WTC11 (cell line): ENCODE data around the gene SPNS2. TPM values are rescaled to one million over a fixed set of nuclear protein-coding genes. Genes with fewer than 3 reads are reported as not detected.

Experiments
- ATAC-seq: fragments of 200-7000 bp; cut with Tn5 transposase; 2 replicates; pipeline ENCODE4 v1.10.0; 2021; ENCODE audit warnings: mild to moderate bottlenecking, moderate library complexity
- CTCF ChIA-PET: fragments of 300-600 bp; sonication (Branson Sonifier 250); formaldehyde crosslinking; loops from one replicate; lab custom pipeline; 2021; ENCODE audit warnings: antibody characterized with exemption; lab: Charles Lee
- POLR2A ChIA-PET: fragments of 350-600 bp; sonication (Branson Sonifier 250); formaldehyde crosslinking; loops from one replicate; lab custom pipeline; 2021; ENCODE audit warnings: antibody characterized with exemption; lab: Charles Lee
- DNase-seq: peaks from one replicate; pipeline ENCODE4 v3.0.0; 2021; ENCODE audit warnings: low spot score
- H3K27ac Mint-ChIP-seq: 2 replicates; pipeline ENCODE4 v1.8.0; 2021; ENCODE audit warnings: mixed read lengths
- H3K27me3 Mint-ChIP-seq: 2 replicates; pipeline ENCODE4 v1.8.0; 2021; ENCODE audit warnings: low read depth, mild to moderate bottlenecking, moderate library complexity, mixed read lengths
- H3K36me3 Mint-ChIP-seq: 2 replicates; pipeline ENCODE4 v1.8.0; 2021; ENCODE audit warnings: mixed read lengths
- H3K4me1 Mint-ChIP-seq: 2 replicates; pipeline ENCODE4 v1.8.0; 2022; ENCODE audit warnings: mixed read lengths
- H3K4me3 Mint-ChIP-seq: 2 replicates; pipeline ENCODE4 v1.8.0; 2021; ENCODE audit warnings: mild to moderate bottlenecking, moderate library complexity, mixed read lengths
- H3K9me3 Mint-ChIP-seq: 2 replicates; pipeline ENCODE4 v1.8.0; 2021; ENCODE audit warnings: mixed read lengths
- AFF4 ChIP-seq: sonication (generic); formaldehyde crosslinking; IDR thresholded peaks from 2 replicates; pipeline ENCODE4 v1.8.1; 2023; ENCODE audit warnings: mild to moderate bottlenecking, missing genetic modification reagents, borderline replicate concordance
- CREM ChIP-seq: sonication (generic); formaldehyde crosslinking; IDR thresholded peaks from 2 replicates; pipeline ENCODE4 v1.8.1; 2022; ENCODE audit warnings: mild to moderate bottlenecking, missing genetic modification reagents, moderate library complexity
- FOXK1 ChIP-seq: sonication (generic); formaldehyde crosslinking; IDR thresholded peaks from 2 replicates; pipeline ENCODE4 v1.8.0; 2022; ENCODE audit warnings: mild to moderate bottlenecking, moderate library complexity, missing genetic modification reagents
- FOXP4 ChIP-seq: sonication (generic); formaldehyde crosslinking; IDR thresholded peaks from 2 replicates; pipeline ENCODE4 v1.8.0; 2022; ENCODE audit warnings: mild to moderate bottlenecking, missing genetic modification reagents
- MYBL2 ChIP-seq: sonication (generic); formaldehyde crosslinking; IDR thresholded peaks from 2 replicates; pipeline ENCODE4 v1.8.1; 2023; ENCODE audit warnings: mild to moderate bottlenecking, moderate library complexity, missing genetic modification reagents
- NFATC4 ChIP-seq: fragments of 250-450 bp; sonication (Bioruptor Pico); IDR thresholded peaks from 2 replicates; pipeline ENCODE4 v1.9.0; 2021; ENCODE audit warnings: mild to moderate bottlenecking
- NFYB ChIP-seq: sonication (generic); formaldehyde crosslinking; conservative IDR thresholded peaks from 2 replicates; pipeline ENCODE4 v1.8.0; 2022; ENCODE audit warnings: low read depth, missing genetic modification reagents
- OVOL2 ChIP-seq: fragments of 250-450 bp; sonication (Bioruptor Pico); IDR thresholded peaks from 2 replicates; pipeline ENCODE4 v1.9.0; 2021; ENCODE audit warnings: mild to moderate bottlenecking, borderline replicate concordance
- RELA ChIP-seq: sonication (generic); formaldehyde crosslinking; IDR thresholded peaks from 2 replicates; pipeline ENCODE4 v1.8.1; 2022; ENCODE audit warnings: missing genetic modification reagents, mild to moderate bottlenecking, borderline replicate concordance
- RORB ChIP-seq: fragments of 250-450 bp; sonication (Bioruptor Pico); IDR thresholded peaks from 2 replicates; pipeline ENCODE4 v1.9.0; 2021; ENCODE audit warnings: mild to moderate bottlenecking
- TCF7 ChIP-seq: sonication (generic); formaldehyde crosslinking; IDR thresholded peaks from 2 replicates; pipeline ENCODE4 v1.8.0; 2022; ENCODE audit warnings: mild to moderate bottlenecking, low read depth, missing genetic modification reagents, moderate library complexity
- USF1 ChIP-seq: sonication (generic); formaldehyde crosslinking; IDR thresholded peaks from 2 replicates; pipeline ENCODE4 v1.8.0; 2022; ENCODE audit warnings: mild to moderate bottlenecking, missing genetic modification reagents
- ZBTB21 ChIP-seq: sonication (generic); formaldehyde crosslinking; IDR thresholded peaks from 2 replicates; pipeline ENCODE4 v1.8.1; 2023; ENCODE audit warnings: mild to moderate bottlenecking, missing genetic modification reagents, borderline replicate concordance
- ZNF219 ChIP-seq: sonication (generic); formaldehyde crosslinking; IDR thresholded peaks from 2 replicates; pipeline ENCODE4 v1.8.0; 2023; ENCODE audit warnings: missing genetic modification reagents, mild to moderate bottlenecking, borderline replicate concordance
- ZNF281 ChIP-seq: sonication (generic); formaldehyde crosslinking; IDR thresholded peaks from 2 replicates; pipeline ENCODE4 v1.8.0; 2023; ENCODE audit warnings: mild to moderate bottlenecking, missing genetic modification reagents
- ZNF416 ChIP-seq: fragments of 250-450 bp; sonication (Bioruptor Pico); IDR thresholded peaks from 2 replicates; pipeline ENCODE4 v1.9.0; 2021; ENCODE audit warnings: mild to moderate bottlenecking, inconsistent platforms
- ZNF425 ChIP-seq: fragments of 250-450 bp; sonication (Bioruptor Pico); conservative IDR thresholded peaks from 2 replicates; pipeline ENCODE4 v1.9.0; 2021; ENCODE audit warnings: mild to moderate bottlenecking
- total RNA-seq: library from RNA; stranded (reverse); gene quantifications from 3 replicates; pipeline ENCODE4 v1.2.3, GENCODE V29; 2021
- TF ChIP-seq, protein P1 (sequence below): sonication (generic); formaldehyde crosslinking; IDR thresholded peaks from 2 replicates; pipeline ENCODE4 v1.8.1; 2023; ENCODE audit warnings: mild to moderate bottlenecking, missing genetic modification reagents

SPNS2 gene
- total RNA-seq, 1 experiment from 2014 or later, result 0.87 TPM

DNA sequence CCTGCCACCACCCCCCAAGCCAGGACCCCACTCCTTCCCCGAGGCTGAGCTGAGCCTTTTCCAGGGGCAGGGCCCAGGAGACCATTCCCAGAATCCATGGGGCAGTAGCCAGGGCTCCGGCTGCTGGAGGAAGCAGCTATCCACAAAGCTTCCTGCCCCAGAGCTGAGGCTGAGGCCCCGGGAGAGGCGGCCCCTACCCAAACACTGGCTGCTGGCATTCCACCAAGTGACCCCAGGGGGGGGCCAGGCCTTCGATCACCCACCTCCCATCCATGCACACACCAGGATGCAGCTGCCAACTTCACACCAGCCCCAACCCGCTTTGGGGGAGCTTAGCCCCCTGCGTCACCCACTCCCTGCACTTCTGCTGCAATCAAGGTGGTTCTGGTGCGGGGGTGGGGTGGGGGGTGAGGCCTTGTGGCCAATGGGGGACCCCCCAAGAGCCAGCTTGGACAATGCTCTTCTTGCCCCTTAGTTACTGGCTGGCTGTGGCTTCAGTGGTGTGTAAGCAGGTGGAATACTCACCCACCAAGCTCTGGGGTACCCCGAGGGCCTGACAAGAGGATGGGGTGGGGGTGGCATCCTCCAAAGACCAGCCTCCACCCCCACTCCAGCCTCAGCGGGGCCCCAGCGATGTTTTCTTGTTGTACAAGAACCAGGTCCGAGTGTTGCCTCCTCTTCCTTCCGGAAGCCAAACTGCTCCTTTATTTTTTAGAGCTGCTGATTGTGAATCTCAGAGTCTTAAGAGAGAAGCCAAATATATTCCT is 39.7 kb downstream of the SPNS2 start:
- Mint-ChIP-seq H3K4me1 (peaks cover 18% of the 10 kb centered on the region), H3K27ac (no peak overlapping the region), H3K36me3 (peaks cover 19% of the 10 kb centered on the region), H3K9me3 (no peaks in the 10 kb centered on the region), H3K27me3 (peaks cover 14% of the 10 kb centered on the region), H3K4me3 (no peak overlapping the region)
- DNase-seq (no peak), ATAC-seq (no peak)
- ChIA-PET CTCF (interaction anchor here (0.7 to 8.2 kb wide), 7 partner anchors 10 to 117 kb away, joined by 3 to 57 read pairs (median 6); partner anchors contain the start of gene SPNS2), POLR2A (interaction anchor here (0.6 to 3.2 kb wide), 5 partner anchors 13 to 241 kb away, joined by 3 to 7 read pairs (median 4); no protein-coding TSS in a partner anchor)
- TF ChIP-seq CREM (CRISPR knock-in tag) (no peak), FOXK1 (CRISPR knock-in tag) (no peak), ZNF425 (CRISPR knock-in tag) (no peak), ZNF219 (CRISPR knock-in tag) (no peak), OVOL2 (no peak), ZNF416 (no peak), ZBTB21 (CRISPR knock-in tag) (no peak), NFATC4 (no peak), RELA (CRISPR knock-in tag) (no peak), FOXP4 (CRISPR knock-in tag) (no peak), TCF7 (CRISPR knock-in tag) (no peak), USF1 (no peak), AFF4 (CRISPR knock-in tag) (no peak), MYBL2 (CRISPR knock-in tag) (no peak), NFYB (CRISPR knock-in tag) (no peak), RORB (CRISPR knock-in tag) (no peak), ZNF281 (CRISPR knock-in tag) (no peak)
- TF ChIP-seq, protein P1, sequence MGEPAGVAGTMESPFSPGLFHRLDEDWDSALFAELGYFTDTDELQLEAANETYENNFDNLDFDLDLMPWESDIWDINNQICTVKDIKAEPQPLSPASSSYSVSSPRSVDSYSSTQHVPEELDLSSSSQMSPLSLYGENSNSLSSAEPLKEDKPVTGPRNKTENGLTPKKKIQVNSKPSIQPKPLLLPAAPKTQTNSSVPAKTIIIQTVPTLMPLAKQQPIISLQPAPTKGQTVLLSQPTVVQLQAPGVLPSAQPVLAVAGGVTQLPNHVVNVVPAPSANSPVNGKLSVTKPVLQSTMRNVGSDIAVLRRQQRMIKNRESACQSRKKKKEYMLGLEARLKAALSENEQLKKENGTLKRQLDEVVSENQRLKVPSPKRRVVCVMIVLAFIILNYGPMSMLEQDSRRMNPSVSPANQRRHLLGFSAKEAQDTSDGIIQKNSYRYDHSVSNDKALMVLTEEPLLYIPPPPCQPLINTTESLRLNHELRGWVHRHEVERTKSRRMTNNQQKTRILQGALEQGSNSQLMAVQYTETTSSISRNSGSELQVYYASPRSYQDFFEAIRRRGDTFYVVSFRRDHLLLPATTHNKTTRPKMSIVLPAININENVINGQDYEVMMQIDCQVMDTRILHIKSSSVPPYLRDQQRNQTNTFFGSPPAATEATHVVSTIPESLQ (CRISPR knock-in tag), result no peak
